ENCODE measurements around the gene SLC30A3.

Gene SLC30A3

DNA sequence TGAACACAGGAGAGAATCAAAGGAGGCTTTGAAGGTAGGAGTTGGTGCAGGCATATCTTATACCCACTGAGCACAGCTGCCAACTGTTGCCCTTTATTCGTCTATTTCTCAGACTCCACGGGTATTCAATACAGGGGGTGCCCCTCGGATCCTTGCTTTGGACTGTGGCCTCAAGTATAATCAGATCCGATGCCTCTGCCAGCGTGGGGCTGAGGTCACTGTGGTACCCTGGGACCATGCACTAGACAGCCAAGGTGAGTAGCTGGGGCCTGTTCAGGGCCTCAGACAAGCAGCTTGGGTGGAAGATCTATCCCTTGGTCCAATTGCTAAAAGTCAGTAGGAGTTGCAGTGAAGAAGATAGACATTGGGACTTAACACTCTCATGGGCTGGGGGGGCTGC lies 40.4 kb downstream of the SLC30A3 start:
- DNase-seq, result no peak

- DNase-seq, result no peak
Observed at GRCh38 chr2:27221166-27221565, 41.7 kb downstream of the SLC30A3 start.

- no peak for DNase-seq
Observed at GRCh38 chr2:27220091-27220490, 42.8 kb downstream of the SLC30A3 start.

DNA sequence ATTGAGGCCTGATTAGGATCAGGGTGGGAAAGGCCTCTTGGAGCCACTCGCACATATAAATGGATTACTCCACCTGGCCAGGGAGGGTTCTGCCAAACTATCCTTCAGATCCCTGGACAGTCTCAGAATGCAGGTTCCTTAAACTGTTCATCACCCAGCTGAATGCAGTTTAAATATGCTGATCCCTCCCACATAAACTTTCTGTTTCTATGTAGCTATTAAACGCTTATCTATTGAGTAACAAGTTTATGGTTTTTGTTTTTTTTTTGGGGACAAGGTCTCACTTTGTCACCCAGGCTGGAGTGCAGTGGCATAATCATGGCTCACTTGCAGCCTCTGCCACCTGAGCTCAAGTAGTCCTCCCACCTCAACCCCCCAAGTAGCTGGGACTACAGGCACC lies 43.8 kb downstream of the SLC30A3 start:
- DNase-seq, result no peak

DNA sequence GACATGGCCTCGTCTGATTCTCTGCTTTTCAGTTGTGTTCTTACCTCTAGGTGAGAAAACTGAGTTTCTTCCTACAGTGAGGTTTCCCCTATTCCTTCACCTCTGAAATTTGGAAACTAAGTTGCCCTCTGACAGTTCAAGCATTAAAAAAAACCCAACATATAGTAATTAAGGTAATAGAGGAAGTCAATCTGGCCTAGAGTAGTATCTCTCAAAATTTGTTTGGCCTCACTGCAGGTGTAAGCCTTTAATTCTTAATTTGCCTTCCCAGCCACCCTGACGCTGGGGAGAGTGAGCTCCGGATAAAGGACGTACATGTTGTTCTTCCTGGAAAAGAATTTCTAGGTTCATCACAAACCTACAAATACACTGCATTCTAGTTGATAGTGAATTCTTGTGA lies 44.2 kb downstream of the SLC30A3 start:
- no peak for DNase-seq

GRCh38 chr2:27217173-27218121 lies 45.4 kb downstream of the SLC30A3 start, which contains the start of gene CAD:
CAD (plus strand) TSS chr2:27217369; CDS start chr2:27217552, 183 bp downstream.
- peak; percentile 88 for DNase-seq

DNA sequence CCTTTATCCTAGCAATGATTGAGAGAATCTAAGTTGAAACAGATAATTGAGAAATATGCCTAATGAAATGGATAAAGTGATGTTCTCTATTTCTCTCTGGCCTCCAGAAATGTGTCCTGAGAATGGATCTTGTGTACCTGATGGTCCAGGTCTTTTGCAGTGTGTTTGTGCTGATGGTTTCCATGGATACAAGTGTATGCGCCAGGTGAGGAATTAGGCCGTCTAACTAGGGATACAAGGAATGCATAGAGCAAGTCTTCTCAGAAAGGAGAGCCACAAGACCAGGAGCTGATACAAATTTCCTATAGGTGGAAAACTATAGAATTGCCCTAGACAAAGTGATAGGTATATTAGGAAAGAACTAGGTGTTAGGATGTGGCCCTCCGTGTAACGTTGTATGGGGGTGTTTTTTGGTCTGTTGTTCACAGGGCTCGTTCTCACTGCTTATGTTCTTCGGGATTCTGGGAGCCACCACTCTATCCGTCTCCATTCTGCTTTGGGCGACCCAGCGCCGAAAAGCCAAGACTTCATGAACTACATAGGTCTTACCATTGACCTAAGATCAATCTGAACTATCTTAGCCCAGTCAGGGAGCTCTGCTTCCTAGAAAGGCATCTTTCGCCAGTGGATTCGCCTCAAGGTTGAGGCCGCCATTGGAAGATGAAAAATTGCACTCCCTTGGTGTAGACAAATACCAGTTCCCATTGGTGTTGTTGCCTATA lies 46.3 kb downstream of the SLC30A3 start:
- DNase-seq, result no peak

GRCh38 chr2:27214941-27215340 lies 47.9 kb downstream of the SLC30A3 start:
- DNase-seq, result no peak

DNA sequence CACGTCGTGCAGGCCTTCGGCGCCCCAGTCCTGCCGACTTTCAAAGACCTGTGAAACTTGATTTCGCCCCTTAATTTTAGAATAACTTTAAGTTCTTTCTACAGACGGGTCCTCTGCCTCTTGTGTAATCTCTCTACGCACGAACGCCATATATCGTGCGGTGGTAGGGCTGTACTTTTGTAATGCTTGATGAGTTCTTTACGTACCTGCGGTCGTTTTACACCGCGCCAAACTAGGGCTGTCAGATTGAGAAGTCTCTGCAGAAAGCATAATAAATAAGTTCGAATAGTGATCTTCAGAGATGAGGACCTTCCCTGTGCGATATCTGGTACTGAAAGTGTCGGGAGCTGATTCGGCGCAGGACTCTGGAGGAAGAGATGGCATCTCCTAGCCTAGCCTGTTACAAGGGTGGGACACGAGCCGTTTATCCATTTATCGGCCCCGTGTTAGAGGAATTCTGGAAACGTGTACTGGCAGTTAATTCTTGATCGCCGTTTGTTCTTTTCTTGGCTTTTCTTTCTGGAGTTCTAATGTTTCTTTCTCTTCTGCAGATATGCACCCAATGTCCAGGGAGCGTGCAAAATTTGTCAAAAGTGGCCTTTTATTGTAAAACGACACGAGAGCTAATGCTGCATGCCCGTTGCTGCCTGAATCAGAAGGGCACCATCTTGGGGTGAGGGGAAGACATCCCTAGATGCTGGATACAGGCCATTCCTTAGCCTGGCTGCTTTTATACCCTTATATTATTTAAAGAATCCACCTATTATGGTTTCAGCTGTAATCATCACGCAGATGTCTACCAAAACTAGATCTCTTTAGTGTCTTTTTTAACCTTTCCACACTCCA lies 50.0 kb downstream of the SLC30A3 start:
- DNase-seq, result no peak

DNA sequence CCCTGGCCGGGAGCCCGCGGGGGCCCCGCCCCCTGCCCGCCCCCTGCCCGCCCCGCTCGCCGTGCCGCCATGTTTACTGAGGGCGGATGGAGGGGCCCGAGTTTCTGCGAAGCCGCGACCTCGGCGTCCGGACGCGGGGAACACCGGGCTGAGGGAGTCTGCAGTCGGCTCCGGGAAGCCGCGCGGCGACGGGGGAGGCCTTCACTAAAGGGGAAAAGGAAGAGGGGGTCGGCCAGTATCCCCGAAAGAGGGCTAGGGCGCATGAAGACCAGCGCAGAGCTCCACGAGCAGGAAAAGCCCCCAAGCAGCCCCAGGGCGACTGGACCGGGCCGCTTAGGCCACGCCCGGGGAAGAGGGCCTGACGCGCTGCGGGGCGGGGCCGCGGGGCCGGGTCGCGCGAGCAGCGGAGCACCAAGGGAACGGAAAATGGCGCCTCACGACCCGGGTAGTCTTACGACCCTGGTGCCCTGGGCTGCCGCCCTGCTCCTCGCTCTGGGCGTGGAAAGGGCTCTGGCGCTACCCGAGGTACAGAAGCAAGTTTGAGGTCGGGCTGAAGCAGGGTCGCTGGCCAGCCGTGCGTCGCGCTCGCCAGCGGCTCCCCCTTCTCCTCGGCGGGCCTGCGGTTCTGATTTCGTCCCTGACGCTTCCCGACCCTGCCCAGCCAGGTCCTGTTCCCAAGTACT lies 50.8 kb downstream of the SLC30A3 start, which contains the start of the genes ATRAID and SLC5A6:
Gene ATRAID, plus strand, starts transcription at position 99 of the 683 bp plus-strand sequence. Its CDS starts 328 bp downstream, at position 427.
Gene SLC5A6, minus strand, starts transcription at position 326 of the 683 bp plus-strand sequence. CDS start 4,618 bp downstream, outside the sequence.
- DNase-seq, result peak; percentile 92

DNA sequence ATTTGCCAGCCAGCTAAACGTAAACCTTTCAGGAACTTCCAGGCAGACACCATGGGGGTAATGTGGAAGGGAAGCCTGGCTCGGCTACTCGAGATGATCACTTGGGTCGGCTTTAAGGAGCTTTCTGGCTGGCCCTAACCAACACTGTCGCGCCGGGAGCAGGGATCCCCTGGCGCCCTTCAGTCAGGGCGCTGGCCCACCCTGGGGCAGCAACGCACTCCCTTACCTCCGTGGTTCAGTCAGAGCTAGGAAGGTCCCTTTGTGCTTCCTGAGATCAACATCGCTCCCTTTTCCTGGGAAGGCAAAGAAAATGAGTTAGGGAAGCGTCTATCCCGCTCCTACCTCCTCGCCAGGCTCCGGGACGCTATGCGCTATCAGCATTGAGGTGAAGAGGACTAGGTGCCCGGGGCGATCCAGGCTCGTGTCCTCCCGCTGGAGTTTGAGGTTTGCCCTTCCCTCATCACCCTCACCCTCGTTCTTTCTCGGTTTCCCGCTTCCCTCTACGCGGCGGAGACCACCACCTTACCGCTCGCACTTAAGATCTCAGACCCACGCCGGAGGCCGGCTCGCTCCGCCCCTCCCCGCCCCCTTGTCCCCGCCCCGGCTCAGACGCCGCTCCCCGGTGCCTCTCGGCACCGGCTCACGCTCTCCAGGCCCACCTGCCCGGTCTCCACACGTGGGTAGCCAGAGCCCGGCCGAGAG lies 51.5 kb downstream of the SLC30A3 start:
- peak; percentile 37 for DNase-seq

DNA sequence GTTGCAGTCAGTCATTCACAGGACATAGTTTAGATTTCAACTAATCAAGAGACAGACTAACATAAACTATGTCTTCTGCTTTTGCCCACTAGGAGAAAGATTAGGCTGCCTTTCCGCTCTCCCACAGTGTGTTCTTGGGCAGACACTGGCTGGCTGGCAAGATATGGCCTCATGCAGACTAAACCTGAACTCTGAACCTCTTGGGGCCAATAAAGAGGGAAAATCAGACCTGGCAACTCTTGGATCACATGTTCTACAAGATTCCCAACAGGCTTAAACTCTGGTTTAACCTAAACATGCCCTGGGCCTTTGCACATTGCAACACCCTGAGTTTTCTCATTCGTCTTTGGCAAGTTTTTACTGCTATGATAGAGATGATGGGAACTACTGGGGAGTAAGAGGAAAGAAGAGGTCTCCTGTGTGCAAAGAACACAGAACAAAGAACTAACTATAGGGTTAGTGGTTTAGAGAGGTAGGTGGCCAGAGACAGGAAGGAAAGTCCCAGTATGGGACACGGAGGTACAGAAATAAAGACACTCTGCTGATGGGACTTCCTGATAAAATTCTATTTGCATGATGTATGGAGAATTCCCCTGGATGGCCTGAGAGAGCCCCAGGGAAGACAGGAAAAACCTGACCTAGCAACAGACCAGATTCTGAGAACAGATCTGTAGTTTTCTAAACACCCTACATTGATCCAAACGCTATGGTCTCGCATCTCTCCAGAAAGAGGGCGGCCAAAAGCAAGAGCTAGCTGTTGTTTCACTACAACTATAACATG lies 53.0 kb downstream of the SLC30A3 start:
- no peak for DNase-seq

- DNase-seq, result no peak
Observed at GRCh38 chr2:27208486-27209050, 54.3 kb downstream of the SLC30A3 start.

GRCh38 chr2:27206346-27206745 lies 56.5 kb downstream of the SLC30A3 start:
- no peak for DNase-seq

DNA sequence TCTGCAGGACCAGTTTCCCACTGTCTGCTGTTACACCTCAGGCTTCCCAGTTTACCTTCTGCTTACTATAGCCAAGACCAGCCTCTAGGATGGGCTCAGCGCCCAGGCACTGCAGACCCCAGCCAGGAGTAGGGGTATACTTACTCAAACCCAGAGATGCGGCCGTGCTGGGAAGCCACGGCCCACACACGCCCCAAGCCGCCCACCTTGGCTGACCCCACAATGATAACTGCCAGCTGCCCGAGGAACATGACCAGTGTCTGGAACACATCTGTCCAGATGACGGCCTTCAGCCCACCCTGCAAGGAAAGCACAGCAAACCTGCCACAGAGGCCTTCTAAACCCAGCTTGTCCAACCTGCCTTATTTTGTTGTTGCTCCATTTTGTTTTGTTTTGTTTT lies 57.6 kb downstream of the SLC30A3 start:
- DNase-seq, result no peak

- no peak for DNase-seq
Observed at GRCh38 chr2:27204566-27204965, 58.3 kb downstream of the SLC30A3 start.

DNA sequence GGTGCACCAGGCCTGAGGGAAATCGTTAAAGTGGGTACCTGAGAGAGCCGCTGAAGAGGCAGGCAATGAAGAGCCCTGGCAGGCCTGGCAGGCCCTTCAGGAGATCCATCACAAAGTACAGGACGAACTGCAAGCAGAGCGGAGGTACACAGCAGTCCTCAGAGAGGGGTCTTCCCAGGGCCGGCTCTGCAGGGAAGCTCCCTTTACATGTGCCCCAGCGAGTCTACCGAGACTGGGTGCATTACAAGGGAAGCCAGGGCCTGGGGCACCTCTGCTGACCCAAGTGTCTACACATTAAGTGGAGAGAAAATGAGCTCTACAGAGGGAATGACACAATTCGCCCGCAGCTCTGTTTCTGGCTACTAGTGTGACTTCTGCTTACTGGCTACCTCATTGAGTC lies 59.1 kb downstream of the SLC30A3 start:
- DNase-seq, result no peak
